Suppressor macrophage treated with lipopolysaccharide for 1 hour (primary cell): Measurements from ENCODE around the gene CTTNBP2NL.
"Not testable (repeated sequence)": the region's sequence is repeated elsewhere in the genome, so short reads cannot be mapped to it uniquely, and the experiment has no call there.

Source experiments
- DNase-seq, 3 donors: peaks; one replicate each; pipeline ENCODE4 v3.0.0-alpha.2; 2020 to 2022

The CTTNBP2NL gene

GRCh38 chr1:112423666-112424065 lies 27.7 kb downstream of the CTTNBP2NL start:
- not testable (repeated sequence) for DNase-seq

- DNase-seq: peak; percentile 7 to 41 (median 37)
Observed at GRCh38 chr1:112429749-112430148, 33.7 kb downstream of the CTTNBP2NL start.

GRCh38 chr1:112431038-112431437 lies 35.0 kb downstream of the CTTNBP2NL start:
- DNase-seq: peak; percentile 39 to 82 (median 67)

GRCh38 chr1:112435448-112435847 lies 39.4 kb downstream of the CTTNBP2NL start:
- DNase-seq: no peak

GRCh38 chr1:112436384-112437156 lies 40.6 kb downstream of the CTTNBP2NL start:
- DNase-seq: no peak

- not testable (repeated sequence) for DNase-seq
Observed at GRCh38 chr1:112438156-112438555, 42.1 kb downstream of the CTTNBP2NL start.

GRCh38 chr1:112439592-112439991 lies 43.6 kb downstream of the CTTNBP2NL start:
- no peak for DNase-seq

- DNase-seq: no peak
Observed at GRCh38 chr1:112440574-112440973, 44.6 kb downstream of the CTTNBP2NL start.

GRCh38 chr1:112444269-112444668 lies 48.3 kb downstream of the CTTNBP2NL start:
- DNase-seq: no peak

- no peak for DNase-seq
Observed at GRCh38 chr1:112445596-112445995, 49.6 kb downstream of the CTTNBP2NL start.

- no peak for DNase-seq
Observed at GRCh38 chr1:112446411-112446810, 50.4 kb downstream of the CTTNBP2NL start.

- DNase-seq: no peak
Observed at GRCh38 chr1:112448904-112449629, 53.1 kb downstream of the CTTNBP2NL start.

GRCh38 chr1:112449630-112449983 lies 53.6 kb downstream of the CTTNBP2NL start:
- DNase-seq: peak in 1 of 3 donors; percentile 8

GRCh38 chr1:112450773-112451172 lies 54.8 kb downstream of the CTTNBP2NL start:
- peak in 1 of 3 donors; percentile 3 for DNase-seq

GRCh38 chr1:112451301-112451700 lies 55.3 kb downstream of the CTTNBP2NL start:
- not testable (repeated sequence) for DNase-seq

GRCh38 chr1:112453876-112454275 lies 57.9 kb downstream of the CTTNBP2NL start:
- DNase-seq: no peak

GRCh38 chr1:112454316-112454715 lies 58.3 kb downstream of the CTTNBP2NL start:
- DNase-seq: no peak

GRCh38 chr1:112457241-112457640 lies 61.2 kb downstream of the CTTNBP2NL start:
- no peak for DNase-seq

GRCh38 chr1:112457955-112458354 lies 61.9 kb downstream of the CTTNBP2NL start:
- peak; percentile 20 to 55 (median 46) for DNase-seq

- no peak for DNase-seq
Observed at GRCh38 chr1:112458756-112459155, 62.7 kb downstream of the CTTNBP2NL start.

GRCh38 chr1:112460615-112461014 lies 64.6 kb downstream of the CTTNBP2NL start:
- DNase-seq: no peak

- DNase-seq: no peak
Observed at GRCh38 chr1:112461200-112461871, 65.3 kb downstream of the CTTNBP2NL start.

GRCh38 chr1:112462953-112463279 lies 66.9 kb downstream of the CTTNBP2NL start:
- DNase-seq: no peak

- DNase-seq: no peak
Observed at GRCh38 chr1:112464501-112464900, 68.5 kb downstream of the CTTNBP2NL start.
